ENCODE data around the gene ARHGAP6. TPM values are rescaled to one million over a fixed set of nuclear protein-coding genes. Genes with fewer than 3 reads are reported as not detected.
"Not testable (repeated sequence)": the region's sequence is repeated elsewhere in the genome, so short reads cannot be mapped to it uniquely, and the experiment has no call there.

Gene ARHGAP6
- total RNA-seq, 1 donor from 2014 or later = 33.6 TPM

DNA sequence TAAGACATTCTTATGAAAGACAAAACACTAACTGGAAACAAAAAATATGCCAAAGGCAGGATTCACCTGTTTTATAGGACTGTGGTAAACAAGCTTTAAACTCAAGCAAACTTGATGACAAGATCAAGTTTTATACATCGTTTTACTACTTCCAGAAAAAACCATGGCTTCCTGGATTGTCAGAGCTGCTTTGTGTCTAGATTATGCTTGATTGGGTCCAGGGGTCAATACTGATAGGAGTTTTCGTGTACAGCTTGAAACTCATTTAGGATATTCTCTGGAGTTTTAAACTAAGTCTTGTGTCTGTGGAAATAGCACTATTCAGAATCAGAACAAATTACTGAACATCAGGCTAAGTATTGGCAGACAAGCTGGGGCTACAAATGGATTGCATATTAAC, 541.6 kb downstream of the ARHGAP6 start:
- no peak for TF ChIP-seq CTCF (IDR thresholded peaks at IDR 0.05)
- H3K27me3 ChIP-seq = no peaks in the 10 kb centered on the region
- intact Hi-C loops (cut with DNase I) = no loop called here
- H3K9me3 ChIP-seq = no peaks in the 10 kb centered on the region
- DNase-seq (ENCODE audit: low spot score in 2 of 2) = no peak
- H3K27ac ChIP-seq = no peak overlapping the region
- H3K36me3 ChIP-seq = no peaks in the 10 kb centered on the region
- H3K4me1 ChIP-seq = no peaks in the 10 kb centered on the region
- H3K4me3 ChIP-seq = no peak overlapping the region

DNA sequence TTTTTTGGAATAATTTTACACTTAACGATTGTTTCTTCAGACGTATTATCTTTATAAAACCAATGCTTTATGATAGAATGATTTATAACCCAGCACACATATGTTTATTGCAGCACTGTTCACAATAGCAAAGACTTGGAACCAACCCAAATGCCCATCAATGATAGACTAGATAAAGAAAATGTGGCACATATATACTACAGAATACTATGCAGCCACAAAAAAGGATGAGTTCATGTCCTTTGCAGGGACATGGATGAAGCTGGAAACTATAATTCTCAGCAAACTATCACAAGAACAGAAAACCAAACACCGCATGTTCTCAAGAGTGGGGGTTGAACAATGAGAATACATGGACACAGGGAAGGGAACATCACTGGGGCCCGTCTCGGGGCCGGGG, 542.6 kb downstream of the ARHGAP6 start:
- H3K27me3 ChIP-seq; H3K4me1 ChIP-seq; H3K36me3 ChIP-seq; DNase-seq (ENCODE audit: low spot score in 2 of 2); H3K9me3 ChIP-seq; intact Hi-C loops (cut with DNase I); H3K4me3 ChIP-seq; H3K27ac ChIP-seq: not testable (repeated sequence)

- peaks cover 0 to 10% of the 10 kb centered on the region in 2 donors for H3K36me3 ChIP-seq
- H3K27ac ChIP-seq = no peak overlapping the region
- no peak overlapping the region for H3K4me3 ChIP-seq
- H3K4me1 ChIP-seq = no peaks in the 10 kb centered on the region
- intact Hi-C loops (cut with DNase I) = no loop called here
- DNase-seq (ENCODE audit: low spot score in 2 of 2) = no peak
- H3K27me3 ChIP-seq = no peaks in the 10 kb centered on the region
- TF ChIP-seq CTCF (IDR thresholded peaks at IDR 0.05) = no peak
- H3K9me3 ChIP-seq = no peaks in the 10 kb centered on the region
Measured at GRCh38 chrX:11119313-11119943, 546.3 kb downstream of the ARHGAP6 start.

- Histone ChIP-seq H3K27me3 (no peaks in the 10 kb centered on the region), H3K27ac (no peak overlapping the region), H3K36me3 (peaks cover 0 to 12% of the 10 kb centered on the region in 2 donors), H3K4me3 (no peak overlapping the region), H3K4me1 (no peaks in the 10 kb centered on the region), H3K9me3 (no peaks in the 10 kb centered on the region)
- intact Hi-C loops (cut with DNase I) = no loop called here
- TF ChIP-seq CTCF (IDR thresholded peaks at IDR 0.05) = no peak
- DNase-seq (ENCODE audit: low spot score in 2 of 2) = no peak
Measured at GRCh38 chrX:11117745-11118144, 548.0 kb downstream of the ARHGAP6 start.

- Histone ChIP-seq H3K27me3 (no peaks in the 10 kb centered on the region), H3K36me3 (peaks cover 0 to 12% of the 10 kb centered on the region in 2 donors), H3K4me1 (peaks cover 0 to 9% of the 10 kb centered on the region in 2 donors), H3K27ac (no peak overlapping the region), H3K9me3 (no peaks in the 10 kb centered on the region), H3K4me3 (no peak overlapping the region)
- no peak for TF ChIP-seq CTCF (IDR thresholded peaks at IDR 0.05)
- intact Hi-C loops (cut with DNase I) = loop anchor here (5.0 kb wide), 1 partner anchor 476 kb away; no protein-coding TSS in a partner anchor
- DNase-seq (ENCODE audit: low spot score in 2 of 2) = no peak
Measured at GRCh38 chrX:11113731-11114130, 552.0 kb downstream of the ARHGAP6 start.

DNA sequence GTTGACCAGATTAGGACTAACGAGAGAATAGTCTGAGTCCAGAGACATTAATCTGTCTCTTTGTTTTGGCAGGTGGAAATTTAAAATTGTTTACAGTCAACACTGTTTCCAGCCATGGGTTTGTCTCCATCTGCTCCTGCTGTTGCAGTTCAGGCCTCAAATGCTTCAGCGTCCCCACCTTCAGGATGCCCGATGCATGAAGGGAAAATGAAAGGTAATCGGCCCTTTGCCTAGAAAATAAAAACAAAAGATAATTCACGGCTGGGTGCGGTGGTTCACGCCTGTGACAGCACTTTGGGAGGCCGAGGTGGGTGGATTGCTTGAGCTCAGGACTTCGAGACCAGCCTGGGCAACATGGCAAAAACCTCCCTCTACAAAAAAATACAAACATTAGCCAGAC, 553.8 kb downstream of the ARHGAP6 start:
- intact Hi-C loops (cut with DNase I) = loop anchor here (1.0 to 5.0 kb wide), 2 partner anchors 475 to 647 kb away; no protein-coding TSS in a partner anchor
- H3K4me3 ChIP-seq = peak overlapping the region; percentile 52 to 74
- DNase-seq (ENCODE audit: low spot score in 2 of 2) = no peak
- peak overlapping the region; percentile 70 to 83 for H3K27ac ChIP-seq
- no peaks in the 10 kb centered on the region for H3K27me3 ChIP-seq
- no peaks in the 10 kb centered on the region for H3K9me3 ChIP-seq
- H3K36me3 ChIP-seq = peaks cover 0 to 10% of the 10 kb centered on the region in 2 donors
- TF ChIP-seq CTCF (IDR thresholded peaks at IDR 0.05) = no peak
- peaks cover 0 to 9% of the 10 kb centered on the region in 2 donors for H3K4me1 ChIP-seq

Data from ascending aorta (tissue), 2 donors.